Activated T-cell treated with anti-CD3 and anti-CD28 coated beads for 48 hours (primary cell): Measurements from ENCODE around the gene RANGAP1.
A peak's percentile ranks its signal among the peaks of the same experiment; 100 is the strongest.

ENCODE experiments used
- DNase-seq: peaks from one replicate; pipeline ENCODE4 v3.0.0-alpha.2; 2020; ENCODE audit warnings: low read depth

The RANGAP1 gene

GRCh38 chr22:41257696-41258095 is 28.3 kb downstream of the RANGAP1 start:
- no peak for DNase-seq

DNA sequence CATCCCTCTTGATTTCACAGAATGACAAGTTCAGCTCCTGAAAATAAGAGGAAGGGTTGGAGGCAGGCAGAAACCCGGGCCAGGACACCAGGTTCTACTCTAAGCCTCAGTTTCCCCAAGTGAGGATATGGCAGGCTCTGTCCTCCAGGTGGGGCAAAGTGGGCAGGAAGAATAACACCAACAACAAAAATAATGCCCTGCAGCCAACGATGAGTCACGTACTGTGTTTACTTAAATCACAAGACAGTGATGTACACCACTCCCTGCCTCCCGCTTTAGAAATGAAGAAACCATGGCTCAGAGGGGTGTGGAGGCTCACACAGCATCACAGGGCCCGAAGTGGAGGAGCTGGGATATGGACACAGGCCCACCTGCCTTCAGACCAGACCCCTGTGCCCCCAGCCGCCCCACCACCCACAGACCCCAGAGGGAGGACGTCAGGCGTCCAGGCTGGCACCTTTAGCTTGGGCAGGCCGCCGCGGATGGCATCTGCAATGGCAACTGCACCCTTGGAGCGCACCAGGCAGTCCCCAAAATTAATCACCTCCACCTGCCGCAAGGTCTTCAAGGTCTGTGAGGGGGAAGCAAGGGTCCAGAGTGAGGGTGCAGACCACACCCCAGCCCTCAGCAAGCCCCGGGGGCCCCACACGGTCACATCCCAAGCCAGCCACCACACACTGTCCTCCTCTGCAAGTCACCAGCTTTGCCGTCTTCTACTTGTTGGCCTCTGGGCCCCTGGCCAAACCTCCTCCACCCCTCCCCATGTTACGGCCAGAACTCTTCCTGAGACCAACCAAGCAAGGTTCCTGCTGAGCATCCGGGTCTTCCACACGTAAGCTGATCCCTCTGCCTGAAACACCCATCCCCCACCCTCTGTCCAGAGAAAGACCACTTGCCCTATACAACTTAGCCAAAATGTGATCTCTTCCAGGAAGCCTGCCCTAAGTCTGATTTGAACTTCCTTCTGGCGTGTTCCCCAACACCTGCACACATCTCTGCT is 29.4 kb downstream of the RANGAP1 start:
- no peak for DNase-seq

- no peak for DNase-seq
These were observed 31.8 kb downstream of the RANGAP1 start for GRCh38 chr22:41254230-41254629.

- DNase-seq, result no peak
These were observed 33.6 kb downstream of the RANGAP1 start for GRCh38 chr22:41252365-41252764.

DNA sequence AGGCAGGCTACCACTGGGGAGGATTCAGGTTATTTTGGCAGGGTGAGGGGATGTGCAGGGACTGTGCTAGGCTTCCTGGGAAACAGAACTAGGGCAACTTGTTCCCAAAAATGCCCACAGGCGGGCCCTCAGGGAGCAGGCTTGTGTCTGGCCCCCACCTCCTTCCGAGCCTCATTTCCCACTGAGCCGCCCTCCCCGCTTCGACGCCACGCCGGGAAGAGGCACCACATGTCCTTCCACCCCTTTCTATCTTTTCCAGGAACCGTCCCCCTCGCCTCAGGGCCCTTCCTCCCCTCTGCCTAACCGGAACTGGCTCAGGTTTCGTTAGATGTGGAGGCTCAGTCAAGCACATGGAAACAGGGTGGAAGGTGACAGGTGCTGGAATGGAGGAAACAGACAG is 35.9 kb downstream of the RANGAP1 start:
- no peak for DNase-seq

- no peak for DNase-seq
These were observed 36.5 kb downstream of the RANGAP1 start for GRCh38 chr22:41249442-41249841.

DNA sequence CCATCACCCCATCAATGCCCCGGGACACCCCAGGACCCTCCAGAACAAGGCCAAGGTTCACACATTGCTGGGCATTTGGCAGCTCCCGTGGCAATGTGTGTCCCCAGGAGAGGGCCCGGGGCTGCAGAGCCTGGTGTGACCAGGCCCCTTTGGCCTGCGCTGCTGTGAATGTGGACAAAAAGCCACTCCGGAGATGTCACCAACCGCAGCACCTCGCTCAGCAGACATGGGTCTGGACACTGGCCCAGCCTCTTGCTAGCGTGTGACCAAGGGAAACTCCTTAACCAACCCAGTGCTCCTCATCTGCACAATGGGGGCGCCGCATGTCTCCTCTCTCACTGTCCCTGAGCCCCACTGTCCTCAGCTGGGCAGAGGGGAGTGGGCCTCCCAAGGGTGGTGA is 37.2 kb downstream of the RANGAP1 start:
- DNase-seq, result no peak

DNA sequence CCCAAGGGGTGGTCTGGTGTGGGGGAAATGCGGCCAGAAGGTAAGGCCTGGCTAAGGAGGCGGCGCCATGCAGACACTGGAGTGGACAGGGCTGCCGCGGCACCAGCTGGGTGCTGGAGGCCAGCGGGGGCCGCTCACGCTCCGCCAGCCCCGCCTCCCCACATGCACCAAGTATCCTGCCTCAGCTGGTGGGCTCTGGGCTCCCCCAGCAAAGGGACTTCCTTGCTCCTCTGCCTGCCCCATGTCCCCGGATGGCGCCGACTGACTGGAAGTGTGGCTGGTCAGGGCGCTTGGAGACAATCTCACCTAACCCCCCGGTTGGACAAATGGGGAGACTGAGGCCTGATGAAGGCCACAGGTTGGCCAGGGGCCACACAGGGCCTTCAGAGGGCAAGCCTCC is 37.7 kb downstream of the RANGAP1 start:
- DNase-seq, result no peak

- DNase-seq, result no peak
These were observed 38.3 kb downstream of the RANGAP1 start for GRCh38 chr22:41247703-41248102.

- DNase-seq, result no peak
These were observed 40.0 kb downstream of the RANGAP1 start for GRCh38 chr22:41245917-41246499.

- DNase-seq, result no peak
These were observed 42.6 kb downstream of the RANGAP1 start for GRCh38 chr22:41243361-41243760.

GRCh38 chr22:41242396-41243117 is 43.4 kb downstream of the RANGAP1 start:
- no peak for DNase-seq

DNA sequence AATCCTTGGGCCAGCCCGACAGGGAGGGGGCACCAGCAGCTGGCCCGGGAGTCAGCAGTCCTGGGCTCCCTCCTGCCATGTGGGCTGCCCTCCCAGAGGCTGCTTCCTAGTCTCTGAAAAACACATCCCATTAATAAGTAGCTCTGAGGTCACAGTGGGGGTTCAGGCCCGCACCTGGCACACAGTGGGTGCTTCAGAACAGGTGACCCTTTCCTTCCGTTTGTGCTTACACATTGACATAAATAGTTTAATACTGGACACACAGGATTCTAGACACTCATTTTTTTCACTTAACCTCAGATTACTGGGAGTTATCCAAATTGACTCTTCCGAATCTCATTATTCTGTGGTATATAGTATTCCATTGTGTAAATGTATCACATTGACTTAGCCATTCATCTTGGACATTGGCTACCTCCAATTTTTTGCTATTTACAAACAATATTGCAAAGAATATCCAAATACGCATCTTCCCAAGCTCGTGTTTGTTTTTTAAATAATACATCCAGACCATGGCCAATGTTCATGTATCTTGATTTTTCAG is 44.8 kb downstream of the RANGAP1 start:
- DNase-seq, result no peak

GRCh38 chr22:41240377-41241132 is 45.4 kb downstream of the RANGAP1 start, which contains the start of gene CHADL:
Gene CHADL, minus strand, starts transcription at chr22:41240931. Its CDS starts 50 bp downstream, at chr22:41240881.
- no peak for DNase-seq

DNA sequence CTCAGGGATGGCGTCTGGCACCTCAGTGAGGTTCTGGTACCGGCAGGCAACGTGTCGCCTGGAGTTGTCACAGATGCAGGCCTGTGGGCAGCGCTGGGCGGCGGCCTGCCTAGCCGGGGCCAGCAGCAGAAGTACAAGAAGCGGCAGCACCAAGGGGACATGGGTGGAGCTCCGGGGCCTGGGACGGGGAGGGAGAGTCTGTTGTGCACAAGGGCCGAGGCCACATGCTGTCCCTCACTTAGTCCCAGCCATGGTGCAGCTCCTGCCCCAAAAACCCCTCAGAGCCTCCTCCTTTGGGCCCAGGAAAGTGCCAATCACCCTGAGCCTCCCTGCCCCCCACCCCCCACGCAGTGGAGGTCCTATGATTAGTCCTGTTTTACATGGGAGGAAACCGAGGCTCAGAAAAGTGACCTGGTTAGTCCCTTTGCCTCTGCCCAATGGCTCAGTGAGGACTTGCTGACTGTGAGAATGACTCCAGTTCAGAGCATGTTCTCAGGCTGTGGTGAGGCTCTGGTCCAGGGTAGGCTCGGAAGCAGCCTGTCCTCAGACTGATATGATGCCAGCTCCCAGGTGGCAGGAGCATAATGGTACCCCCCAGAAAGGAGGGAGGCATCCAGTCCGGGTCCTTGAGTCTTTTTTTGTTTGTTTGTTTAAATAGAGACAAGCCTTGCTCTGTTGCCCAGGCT is 46.4 kb downstream of the RANGAP1 start:
- DNase-seq, result no peak

- DNase-seq, result no peak
These were observed 47.2 kb downstream of the RANGAP1 start for GRCh38 chr22:41238570-41239442.

GRCh38 chr22:41237707-41238569 is 48.0 kb downstream of the RANGAP1 start:
- peak; percentile 79 for DNase-seq

DNA sequence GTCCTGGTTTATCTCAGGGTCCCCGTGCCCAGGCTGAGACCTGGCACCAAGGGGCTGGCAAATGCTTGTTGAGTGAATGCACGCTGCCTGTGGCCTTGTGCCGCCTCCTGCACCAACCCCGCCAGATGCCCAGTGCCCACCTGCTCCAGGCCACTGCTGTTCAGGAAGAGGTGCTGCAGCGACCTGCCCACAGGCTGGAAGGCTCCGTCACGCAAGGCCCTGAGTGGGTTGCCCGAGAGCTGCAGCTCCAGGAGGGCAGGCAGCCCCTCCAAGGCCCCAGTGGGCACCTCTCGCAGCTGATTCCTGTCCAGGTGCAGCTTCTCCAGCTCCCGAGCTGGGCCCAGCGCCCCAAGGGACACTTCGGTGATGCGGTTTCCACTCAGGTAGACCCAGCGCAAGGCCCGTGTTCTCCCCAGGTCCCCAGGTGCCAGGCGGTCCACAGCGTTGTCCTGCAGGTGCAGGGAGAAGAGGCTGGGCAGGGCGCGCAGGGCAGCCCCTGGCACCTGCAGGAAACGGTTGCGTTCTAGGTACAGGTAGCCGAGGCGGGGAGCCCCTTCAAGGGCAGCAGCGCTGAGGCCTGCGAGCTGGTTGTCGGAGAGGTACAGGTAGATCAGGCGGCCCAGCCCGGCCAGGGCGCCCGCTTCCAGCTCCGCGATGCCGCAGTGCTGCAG is 48.8 kb downstream of the RANGAP1 start:
- DNase-seq, result no peak
